Loucy (cell line): ENCODE results near the gene WDR88.

Source experiments
- CTCF ChIP-seq: fragments of 200-600 bp; sonication (generic); conservative IDR thresholded peaks from 2 replicates; pipeline ENCODE4 v1.5.1; 2014; ENCODE audit warnings: mild to moderate bottlenecking, antibody characterized with exemption, low read length
- EZH2phosphoT487 ChIP-seq: fragments of 200-600 bp; IDR thresholded peaks from 2 replicates; pipeline ENCODE4 v1.6.1; 2018; ENCODE audit warnings: antibody characterized with exemption, mild to moderate bottlenecking, moderate library complexity, borderline replicate concordance

DNA sequence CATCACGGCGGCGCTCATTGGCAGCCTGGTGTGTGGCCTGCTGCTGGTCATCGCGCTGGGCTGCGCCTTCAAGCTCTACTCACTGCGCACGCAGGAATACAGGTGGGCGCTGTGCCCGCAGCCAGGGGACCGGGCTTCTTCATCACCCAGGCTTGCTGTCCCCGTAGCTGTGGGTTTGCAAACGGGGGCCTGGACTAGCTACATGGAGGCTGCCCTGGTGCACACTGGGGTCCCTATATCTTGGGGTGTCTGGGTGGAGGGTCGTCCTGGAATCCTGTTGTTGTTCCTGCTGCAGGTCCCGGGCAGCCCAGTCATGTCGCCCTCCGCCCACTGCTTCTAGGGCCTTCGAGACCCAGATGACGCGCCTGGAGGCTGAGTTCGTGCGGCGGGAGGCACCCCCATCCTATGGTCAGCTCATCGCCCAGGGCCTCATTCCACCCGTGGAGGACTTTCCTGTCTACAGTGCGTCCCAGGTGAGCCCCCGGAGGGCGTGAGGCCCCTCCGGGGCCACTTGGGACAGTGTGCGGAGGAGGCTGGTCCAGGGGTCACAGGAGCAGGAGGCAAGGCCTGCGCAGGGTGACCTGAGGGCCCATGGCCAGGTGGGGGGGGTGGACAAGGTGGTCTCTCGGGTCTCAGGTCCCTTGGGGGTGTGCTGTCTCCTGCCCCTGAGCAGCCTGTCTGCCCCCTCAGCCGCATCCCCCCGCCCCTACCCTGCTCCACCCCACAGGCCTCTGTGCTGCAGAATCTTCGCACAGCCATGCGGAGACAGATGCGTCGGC lies 74.5 kb downstream of the WDR88 start:
- TF ChIP-seq CTCF (no peak), EZH2phosphoT487 (no peak)
